PC-9 (cell line): ENCODE measurements around the gene TRIP13.

ENCODE experiments used
- CTCF ChIP-seq: fragments of 200-600 bp; sonication (generic); conservative IDR thresholded peaks from 2 replicates; pipeline ENCODE4 v1.6.1; 2017; ENCODE audit warnings: mixed run types, antibody characterized with exemption, mild to moderate bottlenecking, moderate library complexity
- EZH2 ChIP-seq: fragments of 200-600 bp; sonication (generic); IDR thresholded peaks from 2 replicates; pipeline ENCODE4 v1.8.0; 2017; ENCODE audit warnings: antibody characterized with exemption, low read depth

DNA sequence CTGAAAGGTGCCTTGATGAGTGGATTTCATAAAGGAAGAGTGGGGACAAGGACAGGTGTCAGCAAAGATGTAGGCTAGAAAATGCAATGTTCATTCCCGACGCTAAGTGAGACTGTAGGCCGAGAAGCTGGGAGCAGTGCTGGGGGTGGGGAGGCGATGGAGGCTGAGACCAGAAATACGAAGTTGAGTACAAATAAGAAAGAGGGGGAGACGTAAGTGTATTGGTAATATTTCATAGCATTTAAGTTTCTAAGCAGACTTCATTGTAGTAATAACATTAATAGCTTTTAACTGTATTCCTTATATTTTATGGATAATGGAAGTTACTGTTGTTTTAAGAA is 11.0 kb downstream of the TRIP13 start:
- TF ChIP-seq CTCF = no peak
- no peak for TF ChIP-seq EZH2
